ENCODE measurements around the gene ABHD16B.
A peak's percentile ranks its signal among the peaks of the same experiment; 100 is the strongest.

The ABHD16B gene

GRCh38 chr20:63842258-63842657, 19.0 kb upstream of the ABHD16B start:
- no peak for TF ChIP-seq CTCF (conservative IDR thresholded peaks at IDR 0.05; ENCODE audit: low read length)
- TF ChIP-seq EZH2phosphoT487 (IDR thresholded peaks at IDR 0.05; ENCODE audit: borderline replicate concordance), result no peak
- Histone ChIP-seq H3K9me2 (replicated peaks; ENCODE audit: low read depth, low read length) (no peaks in the 10 kb centered on the region), H3K36me3 (ENCODE audit: insufficient read depth, low read length) (no peaks in the 10 kb centered on the region), H4K20me1 (ENCODE audit: insufficient read depth, low read length, poor library complexity, severe bottlenecking) (no peaks in the 10 kb centered on the region), H3K9ac (ENCODE audit: low read depth, low read length, poor library complexity, severe bottlenecking) (peak overlapping the region; percentile 67), H3K4me2 (ENCODE audit: low read depth, low read length, poor library complexity, severe bottlenecking) (peak overlapping the region; percentile 79), H3K27me3 (ENCODE audit: insufficient read depth, low read length, poor library complexity, severe bottlenecking) (no peaks in the 10 kb centered on the region), H3F3A (ENCODE audit: low read depth) (no peaks in the 10 kb centered on the region), H3K9me3 (ENCODE audit: insufficient read depth, low read depth, low read length) (no peaks in the 10 kb centered on the region), H3K4me3 (ENCODE audit: low read length, poor library complexity, severe bottlenecking) (peak overlapping the region; percentile 11), H3K4me1 (ENCODE audit: insufficient read depth, low read length, poor library complexity, severe bottlenecking) (peaks cover 59% of the 10 kb centered on the region), H3K79me2 (ENCODE audit: insufficient read depth, low read length) (no peaks in the 10 kb centered on the region), H2AFZ (ENCODE audit: low read length) (no peak overlapping the region)

- Histone ChIP-seq H3K27me3 (ENCODE audit: insufficient read depth, low read length, poor library complexity, severe bottlenecking) (no peaks in the 10 kb centered on the region), H3K4me3 (ENCODE audit: low read length, poor library complexity, severe bottlenecking) (no peak overlapping the region), H4K20me1 (ENCODE audit: insufficient read depth, low read length, poor library complexity, severe bottlenecking) (no peaks in the 10 kb centered on the region), H3K4me1 (ENCODE audit: insufficient read depth, low read length, poor library complexity, severe bottlenecking) (peaks cover 62% of the 10 kb centered on the region), H3K4me2 (ENCODE audit: low read depth, low read length, poor library complexity, severe bottlenecking) (peak overlapping the region; percentile 79), H3K9me2 (replicated peaks; ENCODE audit: low read depth, low read length) (no peaks in the 10 kb centered on the region), H3K9me3 (ENCODE audit: insufficient read depth, low read depth, low read length) (no peaks in the 10 kb centered on the region), H2AFZ (ENCODE audit: low read length) (no peak overlapping the region), H3K36me3 (ENCODE audit: insufficient read depth, low read length) (no peaks in the 10 kb centered on the region), H3K9ac (ENCODE audit: low read depth, low read length, poor library complexity, severe bottlenecking) (peak overlapping the region; percentile 67), H3F3A (ENCODE audit: low read depth) (no peaks in the 10 kb centered on the region), H3K79me2 (ENCODE audit: insufficient read depth, low read length) (no peaks in the 10 kb centered on the region)
- TF ChIP-seq CTCF (conservative IDR thresholded peaks at IDR 0.05; ENCODE audit: low read length) (no peak), EZH2phosphoT487 (IDR thresholded peaks at IDR 0.05; ENCODE audit: borderline replicate concordance) (no peak)
Measured at GRCh38 chr20:63843222-63843621, 18.1 kb upstream of the ABHD16B start.

GRCh38 chr20:63843778-63844177, 17.5 kb upstream of the ABHD16B start:
- Histone ChIP-seq H3K4me3 (ENCODE audit: low read length, poor library complexity, severe bottlenecking) (peak overlapping the region; percentile 59), H3F3A (ENCODE audit: low read depth) (no peaks in the 10 kb centered on the region), H3K36me3 (ENCODE audit: insufficient read depth, low read length) (no peaks in the 10 kb centered on the region), H2AFZ (ENCODE audit: low read length) (no peak overlapping the region), H3K9ac (ENCODE audit: low read depth, low read length, poor library complexity, severe bottlenecking) (peak overlapping the region; percentile 67), H3K79me2 (ENCODE audit: insufficient read depth, low read length) (no peaks in the 10 kb centered on the region), H3K4me1 (ENCODE audit: insufficient read depth, low read length, poor library complexity, severe bottlenecking) (peaks cover 63% of the 10 kb centered on the region), H3K4me2 (ENCODE audit: low read depth, low read length, poor library complexity, severe bottlenecking) (peak overlapping the region; percentile 79), H3K27me3 (ENCODE audit: insufficient read depth, low read length, poor library complexity, severe bottlenecking) (no peaks in the 10 kb centered on the region), H4K20me1 (ENCODE audit: insufficient read depth, low read length, poor library complexity, severe bottlenecking) (no peaks in the 10 kb centered on the region), H3K9me2 (replicated peaks; ENCODE audit: low read depth, low read length) (no peaks in the 10 kb centered on the region), H3K9me3 (ENCODE audit: insufficient read depth, low read depth, low read length) (no peaks in the 10 kb centered on the region)
- no peak for TF ChIP-seq CTCF (conservative IDR thresholded peaks at IDR 0.05; ENCODE audit: low read length)
- no peak for TF ChIP-seq EZH2phosphoT487 (IDR thresholded peaks at IDR 0.05; ENCODE audit: borderline replicate concordance)
